A673 (cell line): Measurements from ENCODE around the gene CPLX3.

Source experiments
- CTCF ChIP-seq: fragments of 300-800, 200-600 bp; sonication (generic); conservative IDR thresholded peaks from 2 replicates; pipeline ENCODE4 v1.5.1; 2017; ENCODE audit warnings: low read depth, mild to moderate bottlenecking, antibody characterized with exemption, low read length, moderate library complexity, mixed read lengths
- EZH2 ChIP-seq: fragments of 200-600 bp; sonication (generic); IDR thresholded peaks from 2 replicates; pipeline ENCODE4 v1.6.1; 2017; ENCODE audit warnings: borderline replicate concordance, low read depth, mild to moderate bottlenecking, mixed read lengths, antibody characterized with exemption, low read length; ENCODE audit not compliant: poor library complexity, severe bottlenecking

DNA sequence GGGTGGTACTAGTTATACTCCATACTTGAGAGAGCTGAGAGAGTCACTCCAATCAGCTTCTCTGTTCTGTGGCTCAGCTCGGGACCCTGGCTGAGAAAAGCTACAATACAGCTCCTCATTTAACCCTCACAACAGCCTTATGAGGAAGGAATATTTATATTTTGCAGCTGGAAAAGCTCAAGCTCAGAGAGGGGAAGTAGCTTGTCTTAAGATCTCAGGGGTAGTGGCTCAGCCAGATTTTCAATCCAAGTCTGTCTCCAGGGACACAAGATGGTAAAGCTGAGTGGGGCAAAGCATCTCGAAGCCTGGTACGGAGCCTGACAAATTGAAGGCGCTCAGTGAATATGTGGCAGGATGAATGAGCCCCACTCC is 31.9 kb downstream of the CPLX3 start:
- TF ChIP-seq CTCF (no peak), EZH2 (no peak)
